ENCODE results near the gene OPCML. TPM values are rescaled to one million over a fixed set of nuclear protein-coding genes. Genes with fewer than 3 reads are reported as not detected.

Gene OPCML
- total and polyA plus RNA-seq, 2 experiments from 2014 or later = 1.2 to 4.4 TPM

DNA sequence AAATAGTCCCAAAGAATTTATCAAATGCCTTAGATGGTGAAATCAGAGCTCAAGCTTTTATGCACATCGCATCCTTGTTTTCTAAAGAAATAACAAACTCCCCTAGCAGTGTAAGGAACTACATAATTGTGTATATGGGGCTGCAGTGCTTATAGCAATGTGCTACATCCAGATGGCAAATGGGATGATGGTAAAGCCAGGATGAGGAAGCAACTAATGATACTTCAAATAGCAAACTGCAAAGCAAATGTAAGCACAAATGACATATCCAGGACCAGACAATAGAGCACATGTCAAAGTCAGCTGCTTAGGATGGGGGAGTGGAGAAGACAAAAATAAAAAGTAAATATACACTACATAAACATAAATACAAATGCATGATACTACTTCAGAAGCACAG, 425.9 kb downstream of the OPCML start:
- H4K20me1 ChIP-seq (replicated peaks; ENCODE audit: insufficient read depth) = no peaks in the 10 kb centered on the region
- no peaks in the 10 kb centered on the region for H3F3A ChIP-seq (replicated peaks; ENCODE audit: low read depth)
- H3K27me3 ChIP-seq (ENCODE audit: insufficient read depth) = no peaks in the 10 kb centered on the region
- no peak overlapping the region for H3K4me2 ChIP-seq
- no peaks in the 10 kb centered on the region for H3K9me3 Mint-ChIP-seq
- no peaks in the 10 kb centered on the region for H3K36me3 ChIP-seq (ENCODE audit: insufficient read depth)
- H3K4me1 Mint-ChIP-seq = peaks cover 11% of the 10 kb centered on the region
- TF ChIP-seq POLR2AphosphoS5 (IDR thresholded peaks at IDR 0.05; ENCODE audit: low read depth) (no peak), ZNF114 (CRISPR knock-in tag; IDR thresholded peaks at IDR 0.05) (no peak), EZH2phosphoT487 (IDR thresholded peaks at IDR 0.05; ENCODE audit: unreplicated experiment) (no peak), ZNF331 (CRISPR knock-in tag; IDR thresholded peaks at IDR 0.05; ENCODE audit: low read depth) (no peak), STAT1 (IDR thresholded peaks at IDR 0.05; ENCODE audit: unreplicated experiment) (no peak), REST (IDR thresholded peaks at IDR 0.05; ENCODE audit: unreplicated experiment) (no peak), CTCF (conservative IDR thresholded peaks at IDR 0.05; ENCODE audit: low read depth in 2 of 2) (no peak), JUNB (IDR thresholded peaks at IDR 0.05; ENCODE audit: unreplicated experiment) (no peak), EZH2 (IDR thresholded peaks at IDR 0.05; ENCODE audit: low read depth, unreplicated experiment) (no peak), CREB1 (CRISPR knock-in tag; IDR thresholded peaks at IDR 0.05; ENCODE audit: low read depth) (no peak)
- TF ChIP-seq, protein P1, sequence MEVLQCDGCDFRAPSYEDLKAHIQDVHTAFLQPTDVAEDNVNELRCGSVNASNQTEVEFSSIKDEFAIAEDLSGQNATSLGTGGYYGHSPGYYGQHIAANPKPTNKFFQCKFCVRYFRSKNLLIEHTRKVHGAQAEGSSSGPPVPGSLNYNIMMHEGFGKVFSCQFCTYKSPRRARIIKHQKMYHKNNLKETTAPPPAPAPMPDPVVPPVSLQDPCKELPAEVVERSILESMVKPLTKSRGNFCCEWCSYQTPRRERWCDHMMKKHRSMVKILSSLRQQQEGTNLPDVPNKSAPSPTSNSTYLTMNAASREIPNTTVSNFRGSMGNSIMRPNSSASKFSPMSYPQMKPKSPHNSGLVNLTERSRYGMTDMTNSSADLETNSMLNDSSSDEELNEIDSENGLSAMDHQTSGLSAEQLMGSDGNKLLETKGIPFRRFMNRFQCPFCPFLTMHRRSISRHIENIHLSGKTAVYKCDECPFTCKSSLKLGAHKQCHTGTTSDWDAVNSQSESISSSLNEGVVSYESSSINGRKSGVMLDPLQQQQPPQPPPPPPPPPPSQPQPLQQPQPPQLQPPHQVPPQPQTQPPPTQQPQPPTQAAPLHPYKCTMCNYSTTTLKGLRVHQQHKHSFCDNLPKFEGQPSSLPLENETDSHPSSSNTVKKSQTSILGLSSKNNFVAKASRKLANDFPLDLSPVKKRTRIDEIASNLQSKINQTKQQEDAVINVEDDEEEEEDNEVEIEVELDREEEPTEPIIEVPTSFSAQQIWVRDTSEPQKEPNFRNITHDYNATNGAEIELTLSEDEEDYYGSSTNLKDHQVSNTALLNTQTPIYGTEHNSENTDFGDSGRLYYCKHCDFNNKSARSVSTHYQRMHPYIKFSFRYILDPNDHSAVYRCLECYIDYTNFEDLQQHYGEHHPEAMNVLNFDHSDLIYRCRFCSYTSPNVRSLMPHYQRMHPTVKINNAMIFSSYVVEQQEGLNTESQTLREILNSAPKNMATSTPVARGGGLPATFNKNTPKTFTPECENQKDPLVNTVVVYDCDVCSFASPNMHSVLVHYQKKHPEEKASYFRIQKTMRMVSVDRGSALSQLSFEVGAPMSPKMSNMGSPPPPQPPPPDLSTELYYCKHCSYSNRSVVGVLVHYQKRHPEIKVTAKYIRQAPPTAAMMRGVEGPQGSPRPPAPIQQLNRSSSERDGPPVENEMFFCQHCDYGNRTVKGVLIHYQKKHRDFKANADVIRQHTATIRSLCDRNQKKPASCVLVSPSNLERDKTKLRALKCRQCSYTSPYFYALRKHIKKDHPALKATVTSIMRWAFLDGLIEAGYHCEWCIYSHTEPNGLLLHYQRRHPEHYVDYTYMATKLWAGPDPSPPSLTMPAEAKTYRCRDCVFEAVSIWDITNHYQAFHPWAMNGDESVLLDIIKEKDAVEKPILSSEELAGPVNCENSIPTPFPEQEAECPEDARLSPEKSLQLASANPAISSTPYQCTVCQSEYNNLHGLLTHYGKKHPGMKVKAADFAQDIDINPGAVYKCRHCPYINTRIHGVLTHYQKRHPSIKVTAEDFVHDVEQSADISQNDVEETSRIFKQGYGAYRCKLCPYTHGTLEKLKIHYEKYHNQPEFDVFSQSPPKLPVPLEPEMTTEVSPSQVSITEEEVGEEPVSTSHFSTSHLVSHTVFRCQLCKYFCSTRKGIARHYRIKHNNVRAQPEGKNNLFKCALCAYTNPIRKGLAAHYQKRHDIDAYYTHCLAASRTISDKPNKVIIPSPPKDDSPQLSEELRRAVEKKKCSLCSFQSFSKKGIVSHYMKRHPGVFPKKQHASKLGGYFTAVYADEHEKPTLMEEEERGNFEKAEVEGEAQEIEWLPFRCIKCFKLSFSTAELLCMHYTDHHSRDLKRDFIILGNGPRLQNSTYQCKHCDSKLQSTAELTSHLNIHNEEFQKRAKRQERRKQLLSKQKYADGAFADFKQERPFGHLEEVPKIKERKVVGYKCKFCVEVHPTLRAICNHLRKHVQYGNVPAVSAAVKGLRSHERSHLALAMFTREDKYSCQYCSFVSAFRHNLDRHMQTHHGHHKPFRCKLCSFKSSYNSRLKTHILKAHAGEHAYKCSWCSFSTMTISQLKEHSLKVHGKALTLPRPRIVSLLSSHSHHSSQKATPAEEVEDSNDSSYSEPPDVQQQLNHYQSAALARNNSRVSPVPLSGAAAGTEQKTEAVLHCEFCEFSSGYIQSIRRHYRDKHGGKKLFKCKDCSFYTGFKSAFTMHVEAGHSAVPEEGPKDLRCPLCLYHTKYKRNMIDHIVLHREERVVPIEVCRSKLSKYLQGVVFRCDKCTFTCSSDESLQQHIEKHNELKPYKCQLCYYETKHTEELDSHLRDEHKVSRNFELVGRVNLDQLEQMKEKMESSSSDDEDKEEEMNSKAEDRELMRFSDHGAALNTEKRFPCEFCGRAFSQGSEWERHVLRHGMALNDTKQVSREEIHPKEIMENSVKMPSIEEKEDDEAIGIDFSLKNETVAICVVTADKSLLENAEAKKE (CRISPR knock-in tag; IDR thresholded peaks at IDR 0.05) = no peak
- TF ChIP-seq, protein P2, sequence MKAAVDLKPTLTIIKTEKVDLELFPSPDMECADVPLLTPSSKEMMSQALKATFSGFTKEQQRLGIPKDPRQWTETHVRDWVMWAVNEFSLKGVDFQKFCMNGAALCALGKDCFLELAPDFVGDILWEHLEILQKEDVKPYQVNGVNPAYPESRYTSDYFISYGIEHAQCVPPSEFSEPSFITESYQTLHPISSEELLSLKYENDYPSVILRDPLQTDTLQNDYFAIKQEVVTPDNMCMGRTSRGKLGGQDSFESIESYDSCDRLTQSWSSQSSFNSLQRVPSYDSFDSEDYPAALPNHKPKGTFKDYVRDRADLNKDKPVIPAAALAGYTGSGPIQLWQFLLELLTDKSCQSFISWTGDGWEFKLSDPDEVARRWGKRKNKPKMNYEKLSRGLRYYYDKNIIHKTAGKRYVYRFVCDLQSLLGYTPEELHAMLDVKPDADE (IDR thresholded peaks at IDR 0.05) = no peak
- no peaks in the 10 kb centered on the region for H3K36me3 Mint-ChIP-seq (ENCODE audit: low read depth)
- no peak overlapping the region for H3K4me3 Mint-ChIP-seq
- DNase-seq (ENCODE audit: low spot score) (no peak), ATAC-seq (no peak)
- H3K79me2 ChIP-seq (replicated peaks; ENCODE audit: insufficient read depth) = no peaks in the 10 kb centered on the region
- H3K27ac ChIP-seq (ENCODE audit: low read depth) = no peak overlapping the region
- H3K27me3 Mint-ChIP-seq (ENCODE audit: insufficient read depth, low read depth, poor library complexity) = no peaks in the 10 kb centered on the region
- H3K9me2 ChIP-seq (ENCODE audit: insufficient read depth) = no peaks in the 10 kb centered on the region
- no peak overlapping the region for H3K4me3 ChIP-seq
- no peak overlapping the region for H2AFZ ChIP-seq
- H3K4me1 ChIP-seq (ENCODE audit: insufficient read depth) = no peaks in the 10 kb centered on the region
- H3K27ac Mint-ChIP-seq = no peak overlapping the region

Data from GM23338 (cell line).